Measurements from ENCODE around the gene MYO1E.

DNA sequence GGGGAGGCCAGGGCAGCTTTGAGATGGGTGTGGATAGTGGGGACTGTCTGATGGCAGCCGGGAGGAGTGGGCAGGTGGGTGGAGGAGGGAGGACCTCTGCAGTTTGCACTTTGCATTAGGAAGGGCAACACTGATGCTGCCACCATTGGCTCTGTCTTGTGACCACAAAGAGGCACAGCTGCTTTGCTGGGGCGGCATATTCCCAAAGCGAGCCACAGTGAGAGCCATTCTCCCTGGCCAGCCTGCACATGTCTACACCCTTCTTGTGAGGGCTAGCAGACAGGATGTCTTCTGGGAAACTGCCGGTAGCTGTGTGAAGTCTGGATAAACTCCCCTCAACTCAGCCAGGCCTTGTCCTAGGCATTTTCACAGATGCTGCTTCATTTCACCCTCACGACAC, 229.4 kb downstream of the MYO1E start:
- TF ChIP-seq, protein P1, sequence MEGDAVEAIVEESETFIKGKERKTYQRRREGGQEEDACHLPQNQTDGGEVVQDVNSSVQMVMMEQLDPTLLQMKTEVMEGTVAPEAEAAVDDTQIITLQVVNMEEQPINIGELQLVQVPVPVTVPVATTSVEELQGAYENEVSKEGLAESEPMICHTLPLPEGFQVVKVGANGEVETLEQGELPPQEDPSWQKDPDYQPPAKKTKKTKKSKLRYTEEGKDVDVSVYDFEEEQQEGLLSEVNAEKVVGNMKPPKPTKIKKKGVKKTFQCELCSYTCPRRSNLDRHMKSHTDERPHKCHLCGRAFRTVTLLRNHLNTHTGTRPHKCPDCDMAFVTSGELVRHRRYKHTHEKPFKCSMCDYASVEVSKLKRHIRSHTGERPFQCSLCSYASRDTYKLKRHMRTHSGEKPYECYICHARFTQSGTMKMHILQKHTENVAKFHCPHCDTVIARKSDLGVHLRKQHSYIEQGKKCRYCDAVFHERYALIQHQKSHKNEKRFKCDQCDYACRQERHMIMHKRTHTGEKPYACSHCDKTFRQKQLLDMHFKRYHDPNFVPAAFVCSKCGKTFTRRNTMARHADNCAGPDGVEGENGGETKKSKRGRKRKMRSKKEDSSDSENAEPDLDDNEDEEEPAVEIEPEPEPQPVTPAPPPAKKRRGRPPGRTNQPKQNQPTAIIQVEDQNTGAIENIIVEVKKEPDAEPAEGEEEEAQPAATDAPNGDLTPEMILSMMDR (IDR thresholded peaks at IDR 0.05) = no peak
- TF ChIP-seq POLR2AphosphoS5 (IDR thresholded peaks at IDR 0.05) = no peak
- no peak for TF ChIP-seq EP300 (IDR thresholded peaks at IDR 0.05)
- no peak for TF ChIP-seq POLR2A (IDR thresholded peaks at IDR 0.05)

Measured in gastroesophageal sphincter (tissue), 3 donors.